Adipose tissue (tissue), 3 donors: Measurements from ENCODE around the gene FGR. TPM values are rescaled to one million over a fixed set of nuclear protein-coding genes. Genes with fewer than 3 reads are reported as not detected.
"Not testable (repeated sequence)": the region's sequence is repeated elsewhere in the genome, so short reads cannot be mapped to it uniquely, and the experiment has no call there.

Source experiments
- H3K27ac ChIP-seq: one replicate; pipeline ENCODE4 v1.5.1; 2013; ENCODE audit warnings: low read depth, low read length
- WGBS, 3 donors: extraction: QIAGEN DNeasy Blood & Tissue Kit; methylation state at CpG; one replicate each; pipeline ENCODE4 v1.1.7; 2013; 5-methylcytosine and 5-hydroxymethylcytosine counted together
- polyA plus RNA-seq, 3 donors: library from polyadenylated mRNA; stranded (reverse); fragments of 200-250 nt; gene quantifications; one replicate each; pipeline ENCODE4 v1.2.3, GENCODE V29; 2013
- donor health status: healthy with polysubstance abuse.
- donor health status: Bipolar disorder and iron deficiency.
- donor health status: healthy.

Gene FGR
- polyA plus RNA-seq, 3 donors: 4.2 to 39.8 (median 33.9) TPM

- WGBS, 3 donors: 84 to 89% (median 85%) methylated on average over 13 of the region's 13 CpGs
- H3K27ac ChIP-seq: peak overlapping the region; percentile 29
Observed at GRCh38 chr1:27623327-27624212, 11.4 kb downstream of the FGR start.

- H3K27ac ChIP-seq: peak overlapping the region; percentile 29
- 72 to 85% (median 74%) methylated on average over 4 of the region's 4 CpGs for WGBS, 3 donors
Observed at GRCh38 chr1:27622828-27623227, 12.2 kb downstream of the FGR start.

- 41 to 57% (median 56%) methylated on average over 7 of the region's 7 CpGs for WGBS, 3 donors
- no peak overlapping the region for H3K27ac ChIP-seq
Observed at GRCh38 chr1:27621051-27621920, 13.7 kb downstream of the FGR start.

- H3K27ac ChIP-seq: not testable (repeated sequence)
- 91 to 98% (median 97%) methylated on average over 7 of the region's 7 CpGs for WGBS, 3 donors
Observed at GRCh38 chr1:27619782-27620438, 15.1 kb downstream of the FGR start.

- 58 to 77% (median 59%) methylated on average over 14 of the region's 14 CpGs for WGBS, 3 donors
- H3K27ac ChIP-seq: no peak overlapping the region
Observed at GRCh38 chr1:27618341-27619082, 16.5 kb downstream of the FGR start.

GRCh38 chr1:27617420-27617819 lies 17.6 kb downstream of the FGR start:
- WGBS, 3 donors: 88 to 91% (median 91%) methylated on average over 2 of the region's 2 CpGs
- H3K27ac ChIP-seq: no peak overlapping the region

- WGBS, 3 donors: 92 to 100% (median 97%) methylated on average over 2 of the region's 2 CpGs
- H3K27ac ChIP-seq: no peak overlapping the region
Observed at GRCh38 chr1:27616441-27616840, 18.5 kb downstream of the FGR start.

- 71 to 84% (median 80%) methylated on average over 41 of the region's 41 CpGs for WGBS, 3 donors
- H3K27ac ChIP-seq: no peak overlapping the region
Observed at GRCh38 chr1:27615346-27616192, 19.4 kb downstream of the FGR start.

GRCh38 chr1:27614625-27615344 lies 20.2 kb downstream of the FGR start:
- no peak overlapping the region for H3K27ac ChIP-seq
- WGBS, 3 donors: 26 to 44% (median 44%) methylated on average over 20 to 26 of the region's 26 CpGs

GRCh38 chr1:27614043-27614624 lies 20.9 kb downstream of the FGR start:
- 56 to 88% (median 85%) methylated on average over 16 of the region's 16 CpGs for WGBS, 3 donors
- H3K27ac ChIP-seq: no peak overlapping the region

GRCh38 chr1:27612718-27613117 lies 22.3 kb downstream of the FGR start:
- no peak overlapping the region for H3K27ac ChIP-seq
- 85 to 94% (median 93%) methylated on average over 12 of the region's 12 CpGs for WGBS, 3 donors

GRCh38 chr1:27611450-27611849 lies 23.5 kb downstream of the FGR start:
- 67 to 89% (median 87%) methylated on average over 4 of the region's 4 CpGs for WGBS, 3 donors
- no peak overlapping the region for H3K27ac ChIP-seq

GRCh38 chr1:27609618-27610240 lies 25.3 kb downstream of the FGR start:
- no peak overlapping the region for H3K27ac ChIP-seq
- WGBS, 3 donors: 65 to 80% (median 79%) methylated on average over 12 of the region's 12 CpGs

- no peak overlapping the region for H3K27ac ChIP-seq
Observed at GRCh38 chr1:27609210-27609555, 25.8 kb downstream of the FGR start.

GRCh38 chr1:27607239-27607804 lies 27.7 kb downstream of the FGR start:
- H3K27ac ChIP-seq: no peak overlapping the region
- 55 to 67% (median 65%) methylated on average over 10 to 11 of the region's 11 CpGs for WGBS, 3 donors

More at GRCh38 chr1:27609210-27609555, 25.8 kb downstream of the FGR start:
- 62 to 69% (median 65%) methylated on average over 3 of the region's 3 CpGs for WGBS, 3 donors
